Stomach smooth muscle (tissue), 2 donors: ENCODE measurements around the gene MAP3K3.

Experiments
- H3K27ac ChIP-seq: one replicate; pipeline ENCODE4 v1.7.0; 2013; ENCODE audit warnings: mild to moderate bottlenecking, low read length, inconsistent platforms
- H3K27me3 ChIP-seq, 2 donors: one replicate each; pipeline ENCODE4 v1.7.0; 2013; ENCODE audit warnings: low read length in 2 of 2; ENCODE audit not compliant: insufficient read depth in 2 of 2, control insufficient read depth in 1 of 2
- H3K36me3 ChIP-seq, 2 donors: one replicate each; pipeline ENCODE4 v1.7.0; 2013; ENCODE audit warnings: low read length in 2 of 2; ENCODE audit not compliant: control insufficient read depth in 2 of 2, insufficient read depth in 2 of 2
- H3K4me1 ChIP-seq: one replicate; pipeline ENCODE4 v1.7.0; 2013; ENCODE audit warnings: low read length; ENCODE audit not compliant: control insufficient read depth, insufficient read depth
- H3K4me3 ChIP-seq, 2 donors: one replicate each; pipeline ENCODE4 v1.7.0; 2013; ENCODE audit warnings: low read length in 2 of 2
- H3K9ac ChIP-seq, 2 donors: one replicate each; pipeline ENCODE4 v1.7.0; 2013; ENCODE audit warnings: low read length in 2 of 2, mild to moderate bottlenecking in 1 of 2
- H3K9me3 ChIP-seq, 2 donors: one replicate each; pipeline ENCODE4 v1.7.0; 2013; ENCODE audit warnings: low read length in 2 of 2; ENCODE audit not compliant: control insufficient read depth in 2 of 2
- donor health status: healthy.
- donor health status: Pancreatic carcinoma.

Gene MAP3K3

GRCh38 chr17:63635290-63635689 lies 13.1 kb downstream of the MAP3K3 start:
- Histone ChIP-seq H3K4me3 (no peak overlapping the region), H3K4me1 (peaks cover 14% of the 10 kb centered on the region), H3K27ac (no peak overlapping the region), H3K9ac (no peak overlapping the region), H3K9me3 (no peaks in the 10 kb centered on the region), H3K36me3 (peaks cover 3 to 18% of the 10 kb centered on the region in 2 donors), H3K27me3 (no peaks in the 10 kb centered on the region)

- no peak overlapping the region for H3K27ac ChIP-seq
- no peaks in the 10 kb centered on the region for H3K27me3 ChIP-seq
- no peak overlapping the region for H3K9ac ChIP-seq
- H3K4me1 ChIP-seq, result peaks cover 14% of the 10 kb centered on the region
- H3K36me3 ChIP-seq, result peaks cover 3 to 18% of the 10 kb centered on the region in 2 donors
- no peak overlapping the region for H3K4me3 ChIP-seq
- no peaks in the 10 kb centered on the region for H3K9me3 ChIP-seq
Observed at GRCh38 chr17:63635787-63636186, 13.6 kb downstream of the MAP3K3 start.

- H3K9me3 ChIP-seq, result no peaks in the 10 kb centered on the region
- no peaks in the 10 kb centered on the region for H3K27me3 ChIP-seq
- H3K36me3 ChIP-seq, result peaks cover 0 to 14% of the 10 kb centered on the region in 2 donors
- H3K4me3 ChIP-seq, result no peak overlapping the region
- no peak overlapping the region for H3K9ac ChIP-seq
- no peak overlapping the region for H3K27ac ChIP-seq
- peaks cover 14% of the 10 kb centered on the region for H3K4me1 ChIP-seq
Observed at GRCh38 chr17:63639125-63639524, 16.9 kb downstream of the MAP3K3 start.

GRCh38 chr17:63640038-63640437 lies 17.8 kb downstream of the MAP3K3 start:
- Histone ChIP-seq H3K9me3 (no peaks in the 10 kb centered on the region), H3K9ac (no peak overlapping the region)

GRCh38 chr17:63641692-63642448 lies 19.7 kb downstream of the MAP3K3 start:
- Histone ChIP-seq H3K27me3 (no peaks in the 10 kb centered on the region), H3K4me3 (no peak overlapping the region), H3K4me1 (peaks cover 15% of the 10 kb centered on the region), H3K9me3 (no peaks in the 10 kb centered on the region), H3K27ac (no peak overlapping the region), H3K36me3 (peaks cover 10 to 17% of the 10 kb centered on the region in 2 donors), H3K9ac (no peak overlapping the region)

More at GRCh38 chr17:63640038-63640437, 17.8 kb downstream of the MAP3K3 start:
- H3K4me1 ChIP-seq, result peaks cover 14% of the 10 kb centered on the region
- H3K27me3 ChIP-seq, result no peaks in the 10 kb centered on the region
- H3K27ac ChIP-seq, result no peak overlapping the region
- H3K4me3 ChIP-seq, result no peak overlapping the region
- peaks cover 0 to 13% of the 10 kb centered on the region in 2 donors for H3K36me3 ChIP-seq

GRCh38 chr17:63644846-63645245 lies 22.6 kb downstream of the MAP3K3 start:
- H3K36me3 ChIP-seq, result peaks cover 10 to 18% of the 10 kb centered on the region in 2 donors
- H3K9ac ChIP-seq, result no peak overlapping the region
- H3K27ac ChIP-seq, result no peak overlapping the region
- H3K27me3 ChIP-seq, result no peaks in the 10 kb centered on the region
- H3K9me3 ChIP-seq, result no peaks in the 10 kb centered on the region
- peaks cover 13% of the 10 kb centered on the region for H3K4me1 ChIP-seq
- no peak overlapping the region for H3K4me3 ChIP-seq

GRCh38 chr17:63645775-63646487 lies 23.7 kb downstream of the MAP3K3 start:
- no peak overlapping the region for H3K27ac ChIP-seq

GRCh38 chr17:63646488-63646806 lies 24.2 kb downstream of the MAP3K3 start:
- Histone ChIP-seq H3K4me3 (no peak overlapping the region), H3K27me3 (no peaks in the 10 kb centered on the region), H3K27ac (no peak overlapping the region), H3K36me3 (peaks cover 10 to 18% of the 10 kb centered on the region in 2 donors), H3K4me1 (peaks cover 13% of the 10 kb centered on the region), H3K9ac (no peak overlapping the region), H3K9me3 (no peaks in the 10 kb centered on the region)

More at GRCh38 chr17:63645775-63646487, 23.7 kb downstream of the MAP3K3 start:
- no peak overlapping the region for H3K9ac ChIP-seq
- H3K36me3 ChIP-seq, result peaks cover 10 to 18% of the 10 kb centered on the region in 2 donors
- no peak overlapping the region for H3K4me3 ChIP-seq
- no peaks in the 10 kb centered on the region for H3K27me3 ChIP-seq
- H3K4me1 ChIP-seq, result peaks cover 13% of the 10 kb centered on the region
- no peaks in the 10 kb centered on the region for H3K9me3 ChIP-seq

GRCh38 chr17:63647065-63647725 lies 25.0 kb downstream of the MAP3K3 start:
- H3K4me3 ChIP-seq, result no peak overlapping the region
- H3K9ac ChIP-seq, result no peak overlapping the region
- H3K4me1 ChIP-seq, result peaks cover 15% of the 10 kb centered on the region
- H3K27me3 ChIP-seq, result no peaks in the 10 kb centered on the region
- peaks cover 10 to 18% of the 10 kb centered on the region in 2 donors for H3K36me3 ChIP-seq
- no peaks in the 10 kb centered on the region for H3K9me3 ChIP-seq
- no peak overlapping the region for H3K27ac ChIP-seq

GRCh38 chr17:63647936-63648335 lies 25.7 kb downstream of the MAP3K3 start:
- Histone ChIP-seq H3K36me3 (peaks cover 10 to 15% of the 10 kb centered on the region in 2 donors), H3K9me3 (no peaks in the 10 kb centered on the region), H3K4me1 (peaks cover 19% of the 10 kb centered on the region), H3K27ac (no peak overlapping the region), H3K9ac (no peak overlapping the region), H3K4me3 (no peak overlapping the region), H3K27me3 (no peaks in the 10 kb centered on the region)
